ENCODE measurements around the gene DCAKD. TPM values are rescaled to one million over a fixed set of nuclear protein-coding genes. Genes with fewer than 3 reads are reported as not detected.

DCAKD gene
- total RNA-seq, 5 donors from 2014 or later (not counting 1 experiment from before 2014, with no cell fraction given), result 18.7 to 40.7 (median 29.7) TPM

DNA sequence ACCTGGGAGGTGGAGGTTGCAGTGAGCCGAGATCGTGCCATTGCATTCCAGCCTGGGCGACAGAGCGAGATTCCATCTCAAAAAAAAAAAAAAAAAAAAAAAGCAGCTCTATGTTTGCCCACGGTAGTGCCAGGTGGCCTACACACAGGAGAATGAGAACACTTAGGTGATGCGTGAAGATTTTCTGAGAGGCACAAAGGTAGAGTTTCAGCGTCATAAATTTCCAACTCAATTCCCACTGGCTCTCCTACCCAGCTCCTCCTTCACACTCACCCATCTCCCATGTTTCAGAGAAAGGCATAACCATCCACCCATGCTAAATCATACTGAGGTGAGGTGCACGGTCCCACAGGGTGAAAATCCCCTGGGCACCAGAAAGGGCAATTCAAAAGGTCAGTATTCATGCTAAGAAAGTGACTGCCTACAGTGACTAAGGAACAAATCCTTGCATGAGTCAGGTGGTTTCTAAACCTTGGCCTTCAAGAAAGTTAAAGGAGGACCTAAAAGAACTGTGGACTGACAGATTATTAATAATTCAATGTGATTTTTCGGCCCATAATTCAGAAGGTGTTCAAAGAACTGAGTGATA is 4.8 kb downstream of the DCAKD start:
- Histone ChIP-seq H3K4me3 (ENCODE audit: control insufficient read depth in 1 of 2, extremely low read depth in 1 of 2, low read length in 1 of 2) (no peak overlapping the region), H3K36me3 (ENCODE audit: control insufficient read depth in 2 of 2, extremely low read depth in 1 of 2, insufficient read depth in 1 of 2, low read length in 1 of 2) (peaks cover 0 to 2% of the 10 kb centered on the region in 2 donors), H3K9me3 (no peaks in the 10 kb centered on the region), H3K27ac (ENCODE audit: low read length) (no peak overlapping the region), H3K4me1 (ENCODE audit: control insufficient read depth in 1 of 2, extremely low read depth in 1 of 2, insufficient read depth in 2 of 2, low read length in 2 of 2) (peaks cover 12 to 40% of the 10 kb centered on the region in 2 experiments), H3K27me3 (replicated peaks in 1 of 2; ENCODE audit: control insufficient read depth in 2 of 2, extremely low read depth in 1 of 2, insufficient read depth in 2 of 2, low read length in 1 of 2) (no peaks in the 10 kb centered on the region)
- H3K9me3 Mint-ChIP-seq, result no peaks in the 10 kb centered on the region
- peaks cover 46 to 52% (median 50%) of the 10 kb centered on the region in 3 donors for H3K4me1 Mint-ChIP-seq
- ATAC-seq (replicated peaks in 1 of 4) (no peak), DNase-seq (no peak)
- H3K27ac Mint-ChIP-seq, result peak overlapping the region; percentile 23 to 61
- H3K36me3 Mint-ChIP-seq, result peaks cover 4% of the 10 kb centered on the region
- ChIA-PET POLR2A (interaction anchor here (0.6 to 0.7 kb wide), 2 partner anchors 14 to 539 kb away, joined by 3 to 7 read pairs; no protein-coding TSS in a partner anchor), CTCF (interaction anchor here (0.6 to 0.7 kb wide), 4 partner anchors 22 to 312 kb away, joined by 3 to 4 read pairs (median 3); no protein-coding TSS in a partner anchor)
- WGBS (ENCODE audit: insufficient coverage), result 91% methylated on average over 4 of the region's 9 CpGs
- H3K4me3 Mint-ChIP-seq, result no peak overlapping the region
- no peaks in the 10 kb centered on the region for H3K27me3 Mint-ChIP-seq

GRCh38 chr17:45043813-45044540 is 7.5 kb downstream of the DCAKD start:
- H3K9me3 Mint-ChIP-seq, result no peaks in the 10 kb centered on the region
- Histone ChIP-seq H3K27ac (ENCODE audit: low read length) (no peak overlapping the region), H3K4me3 (ENCODE audit: control insufficient read depth in 1 of 2, extremely low read depth in 1 of 2, low read length in 1 of 2) (no peak overlapping the region), H3K9me3 (no peaks in the 10 kb centered on the region), H3K27me3 (replicated peaks in 1 of 2; ENCODE audit: control insufficient read depth in 2 of 2, extremely low read depth in 1 of 2, insufficient read depth in 2 of 2, low read length in 1 of 2) (no peaks in the 10 kb centered on the region), H3K36me3 (ENCODE audit: control insufficient read depth in 2 of 2, extremely low read depth in 1 of 2, insufficient read depth in 1 of 2, low read length in 1 of 2) (peaks cover 0 to 2% of the 10 kb centered on the region in 2 donors), H3K4me1 (ENCODE audit: control insufficient read depth in 1 of 2, extremely low read depth in 1 of 2, insufficient read depth in 2 of 2, low read length in 2 of 2) (peaks cover under 1 to 25% of the 10 kb centered on the region in 2 experiments)
- no peaks in the 10 kb centered on the region for H3K27me3 Mint-ChIP-seq
- ATAC-seq (replicated peaks in 1 of 4) (no peak), DNase-seq (no peak)
- H3K36me3 Mint-ChIP-seq, result peaks cover 4% of the 10 kb centered on the region
- no peak overlapping the region for H3K4me3 Mint-ChIP-seq
- peak overlapping the region in 1 of 2 donors; percentile 27 for H3K27ac Mint-ChIP-seq
- WGBS (ENCODE audit: insufficient coverage), result 89% methylated on average over 12 of the region's 18 CpGs
- ChIA-PET POLR2A (no interaction called here), CTCF (no interaction called here)
- H3K4me1 Mint-ChIP-seq, result peaks cover 29 to 37% (median 37%) of the 10 kb centered on the region in 3 donors

- Mint-ChIP-seq H3K27me3 (no peaks in the 10 kb centered on the region), H3K36me3 (peaks cover 4% of the 10 kb centered on the region), H3K4me1 (peaks cover 21 to 33% (median 32%) of the 10 kb centered on the region in 3 donors), H3K27ac (no peak overlapping the region), H3K9me3 (no peaks in the 10 kb centered on the region), H3K4me3 (no peak overlapping the region)
- CTCF ChIA-PET, result interaction anchor here in 1 of 2 donors (0.7 kb wide), 1 partner anchor 50 kb away, joined by 4 read pairs; no protein-coding TSS in a partner anchor
- ATAC-seq (replicated peaks in 1 of 4) (no peak), DNase-seq (no peak)
- Histone ChIP-seq H3K4me3 (ENCODE audit: control insufficient read depth in 1 of 2, extremely low read depth in 1 of 2, low read length in 1 of 2) (no peak overlapping the region), H3K36me3 (ENCODE audit: control insufficient read depth in 2 of 2, extremely low read depth in 1 of 2, insufficient read depth in 1 of 2, low read length in 1 of 2) (peaks cover 0 to 2% of the 10 kb centered on the region in 2 donors), H3K4me1 (ENCODE audit: control insufficient read depth in 1 of 2, extremely low read depth in 1 of 2, insufficient read depth in 2 of 2, low read length in 2 of 2) (peaks cover 0 to 17% of the 10 kb centered on the region in 2 experiments), H3K9me3 (no peaks in the 10 kb centered on the region), H3K27ac (ENCODE audit: low read length) (no peak overlapping the region), H3K27me3 (replicated peaks in 1 of 2; ENCODE audit: control insufficient read depth in 2 of 2, extremely low read depth in 1 of 2, insufficient read depth in 2 of 2, low read length in 1 of 2) (no peaks in the 10 kb centered on the region)
- WGBS (ENCODE audit: insufficient coverage), result 95% methylated on average over 4 of the region's 11 CpGs
- POLR2A ChIA-PET, result no interaction called here
Measured at GRCh38 chr17:45042346-45043120, 8.9 kb downstream of the DCAKD start.

GRCh38 chr17:45040459-45040858 is 11.0 kb downstream of the DCAKD start:
- H3K4me3 ChIP-seq (ENCODE audit: control insufficient read depth in 1 of 2, extremely low read depth in 1 of 2, low read length in 1 of 2), result no peak overlapping the region
- CTCF ChIA-PET, result interaction anchor here in 1 of 2 donors (0.5 kb wide), 1 partner anchor 9 kb away, joined by 3 read pairs; no protein-coding TSS in a partner anchor
- WGBS (ENCODE audit: insufficient coverage), result 89% methylated on average over 3 of the region's 4 CpGs
- POLR2A ChIA-PET, result interaction anchor here (0.6 kb wide), 2 partner anchors 9 to 10 kb away, joined by 4 read pairs; no protein-coding TSS in a partner anchor
- Mint-ChIP-seq H3K4me3 (no peak overlapping the region), H3K9me3 (no peaks in the 10 kb centered on the region), H3K36me3 (peaks cover 4% of the 10 kb centered on the region), H3K27ac (no peak overlapping the region), H3K4me1 (peaks cover 21 to 25% (median 24%) of the 10 kb centered on the region in 3 donors), H3K27me3 (no peaks in the 10 kb centered on the region)
- no peaks in the 10 kb centered on the region for H3K9me3 ChIP-seq
- no peaks in the 10 kb centered on the region for H3K27me3 ChIP-seq (replicated peaks in 1 of 2; ENCODE audit: control insufficient read depth in 2 of 2, extremely low read depth in 1 of 2, insufficient read depth in 2 of 2, low read length in 1 of 2)
- H3K27ac ChIP-seq (ENCODE audit: low read length), result no peak overlapping the region
- no peak for DNase-seq
- peaks cover 0 to 16% of the 10 kb centered on the region in 2 experiments for H3K4me1 ChIP-seq (ENCODE audit: control insufficient read depth in 1 of 2, extremely low read depth in 1 of 2, insufficient read depth in 2 of 2, low read length in 2 of 2)
- ATAC-seq (replicated peaks in 1 of 4), result no peak
- H3K36me3 ChIP-seq (ENCODE audit: control insufficient read depth in 2 of 2, extremely low read depth in 1 of 2, insufficient read depth in 1 of 2, low read length in 1 of 2), result peaks cover 0 to 6% of the 10 kb centered on the region in 2 donors

GRCh38 chr17:45038728-45039634 is 12.5 kb downstream of the DCAKD start:
- Histone ChIP-seq H3K36me3 (ENCODE audit: control insufficient read depth in 2 of 2, extremely low read depth in 1 of 2, insufficient read depth in 1 of 2, low read length in 1 of 2) (peaks cover 3 to 18% of the 10 kb centered on the region in 2 donors), H3K27ac (ENCODE audit: low read length) (no peak overlapping the region), H3K4me3 (ENCODE audit: control insufficient read depth in 1 of 2, extremely low read depth in 1 of 2, low read length in 1 of 2) (no peak overlapping the region), H3K27me3 (replicated peaks in 1 of 2; ENCODE audit: control insufficient read depth in 2 of 2, extremely low read depth in 1 of 2, insufficient read depth in 2 of 2, low read length in 1 of 2) (no peaks in the 10 kb centered on the region), H3K4me1 (ENCODE audit: control insufficient read depth in 1 of 2, extremely low read depth in 1 of 2, insufficient read depth in 2 of 2, low read length in 2 of 2) (peaks cover 0 to 13% of the 10 kb centered on the region in 2 experiments), H3K9me3 (no peaks in the 10 kb centered on the region)
- peaks cover 13% of the 10 kb centered on the region for H3K36me3 Mint-ChIP-seq
- POLR2A ChIA-PET, result no interaction called here
- WGBS (ENCODE audit: insufficient coverage), result 91% methylated on average over 12 of the region's 13 CpGs
- no peak for DNase-seq
- no peaks in the 10 kb centered on the region for H3K27me3 Mint-ChIP-seq
- H3K4me1 Mint-ChIP-seq, result peaks cover 17 to 22% (median 21%) of the 10 kb centered on the region in 3 donors
- no peaks in the 10 kb centered on the region for H3K9me3 Mint-ChIP-seq
- no peak overlapping the region for H3K27ac Mint-ChIP-seq
- CTCF ChIA-PET, result no interaction called here
- ATAC-seq (replicated peaks in 1 of 4), result no peak
- H3K4me3 Mint-ChIP-seq, result no peak overlapping the region
